OCI-LY1 (cell line): Measurements from ENCODE around the gene TTLL10.

Experiments
- H2AFZ ChIP-seq: fragments of 200-600 bp; sonication (generic), shearing (Covaris generic); 2 replicates; pipeline ENCODE4 v1.6.0; 2014; ENCODE audit warnings: antibody characterized with exemption, mild to moderate bottlenecking, low read length
- H3F3A ChIP-seq: fragments of 200-600 bp; sonication (generic), shearing (Covaris generic); 2 replicates; pipeline ENCODE4 v1.6.0; 2014; ENCODE audit warnings: mild to moderate bottlenecking, antibody characterized with exemption, low read length, moderate library complexity; ENCODE audit not compliant: insufficient read depth
- H3K27ac ChIP-seq: fragments of 200-600 bp; sonication (generic); 2 replicates; pipeline ENCODE4 v1.5.1; 2014; ENCODE audit warnings: low read length, mixed run types, mild to moderate bottlenecking, low read depth; ENCODE audit not compliant: poor library complexity, severe bottlenecking
- H3K27me3 ChIP-seq: fragments of 200-600 bp; sonication (generic); 2 replicates; pipeline ENCODE4 v1.6.0; 2014; ENCODE audit warnings: antibody characterized with exemption, mild to moderate bottlenecking, low read length, moderate library complexity; ENCODE audit not compliant: insufficient read depth
- H3K36me3 ChIP-seq: fragments of 200-600 bp; sonication (generic); 2 replicates; pipeline ENCODE4 v1.6.1; 2014; ENCODE audit warnings: mild to moderate bottlenecking, antibody characterized with exemption, low read length, moderate library complexity, mixed read lengths; ENCODE audit not compliant: insufficient read depth
- H3K4me1 ChIP-seq: fragments of 200-600 bp; sonication (generic); 2 replicates; pipeline ENCODE4 v1.5.1; 2014; ENCODE audit warnings: mild to moderate bottlenecking, low read length, moderate library complexity; ENCODE audit not compliant: insufficient read depth, severe bottlenecking
- H3K4me2 ChIP-seq: fragments of 200-600 bp; sonication (generic), shearing (Covaris generic); 2 replicates; pipeline ENCODE4 v1.6.1; 2014; ENCODE audit warnings: low read length
- H3K4me3 ChIP-seq: fragments of 200-600 bp; sonication (generic); 2 replicates; pipeline ENCODE4 v1.5.1; 2014; ENCODE audit warnings: low read length, low read depth, mild to moderate bottlenecking, mixed read lengths; ENCODE audit not compliant: poor library complexity, severe bottlenecking
- H3K79me2 ChIP-seq: fragments of 200-600 bp; shearing (Covaris generic); 2 replicates; pipeline ENCODE4 v1.6.1; 2016; ENCODE audit warnings: mixed run types, low read length, mixed read lengths; ENCODE audit not compliant: insufficient read depth
- H3K9ac ChIP-seq: fragments of 200-600 bp; sonication (generic), shearing (Covaris generic); 2 replicates; pipeline ENCODE4 v1.6.1; 2014; ENCODE audit warnings: mild to moderate bottlenecking, low read length, mixed read lengths
- H3K9me2 ChIP-seq: fragments of 200-600 bp; sonication (generic), shearing (Covaris generic); 2 replicates; pipeline ENCODE4 v1.6.1; 2014; ENCODE audit warnings: low read depth, mild to moderate bottlenecking, low read length, mixed read lengths
- H3K9me3 ChIP-seq: fragments of 200-600 bp; shearing (Covaris generic); 2 replicates; pipeline ENCODE4 v1.6.1; 2014; ENCODE audit warnings: low read length, mixed read lengths
- H4K20me1 ChIP-seq: fragments of 200-600 bp; sonication (generic), shearing (Covaris generic); 2 replicates; pipeline ENCODE4 v1.6.0; 2016; ENCODE audit warnings: mild to moderate bottlenecking, low read length; ENCODE audit not compliant: insufficient read depth
- CTCF ChIP-seq: fragments of 200-600 bp; sonication (generic), shearing (Covaris generic); IDR thresholded peaks from 2 replicates; pipeline ENCODE4 v1.5.1; 2017; ENCODE audit warnings: mild to moderate bottlenecking, antibody characterized with exemption, low read length, moderate library complexity, mixed read lengths
- EZH2 ChIP-seq: fragments of 200-600 bp; sonication (generic), shearing (Covaris generic); IDR thresholded peaks from 2 replicates; pipeline ENCODE4 v1.8.0; 2017; ENCODE audit warnings: borderline replicate concordance, mixed run types, mild to moderate bottlenecking, antibody characterized with exemption, low read length, moderate library complexity, mixed read lengths

TTLL10 gene

GRCh38 chr1:1230656-1231399 lies 57.1 kb downstream of the TTLL10 start:
- Histone ChIP-seq H3K4me2 (peak overlapping the region; percentile 78), H3F3A (no peaks in the 10 kb centered on the region), H3K9me2 (no peaks in the 10 kb centered on the region), H2AFZ (no peak overlapping the region), H3K4me3 (peak overlapping the region; percentile 94), H3K4me1 (peaks cover 40% of the 10 kb centered on the region), H4K20me1 (no peaks in the 10 kb centered on the region), H3K9ac (peak overlapping the region; percentile 89), H3K9me3 (no peaks in the 10 kb centered on the region), H3K27ac (peak overlapping the region; percentile 51), H3K36me3 (peaks cover 50% of the 10 kb centered on the region), H3K27me3 (0 out of 2 replicates have a peak, but pooled peaks cover 4% of the 10 kb centered on the region), H3K79me2 (peaks cover 19% of the 10 kb centered on the region)
- TF ChIP-seq EZH2, result no peak
- TF ChIP-seq CTCF, result 0 out of 2 replicates have a peak, but pooled peaks have one; percentile 13

GRCh38 chr1:1231400-1232207 lies 57.9 kb downstream of the TTLL10 start, which contains the start of gene SDF4:
SDF4 (minus strand) TSS chr1:1232001; CDS start chr1:1228772, 3,229 bp downstream.
- Histone ChIP-seq H3K27ac (peak within 1 kb of the TSS; percentile 51), H3K9me3 (no peaks in the 10 kb centered on the region), H3F3A (no peaks in the 10 kb centered on the region), H3K36me3 (peaks cover 42% of the 10 kb centered on the region), H3K4me1 (peaks cover 40% of the 10 kb centered on the region), H3K4me3 (peak within 1 kb of the TSS; percentile 94), H3K27me3 (0 out of 2 replicates have a peak, but pooled peaks cover 4% of the 10 kb centered on the region), H3K9me2 (no peaks in the 10 kb centered on the region), H2AFZ (no peak within 1 kb of the TSS), H3K4me2 (peak within 1 kb of the TSS; percentile 78), H3K79me2 (peaks cover 19% of the 10 kb centered on the region), H4K20me1 (no peaks in the 10 kb centered on the region), H3K9ac (peak within 1 kb of the TSS; percentile 89)
- TF ChIP-seq EZH2 (no peak), CTCF (no peak)

- Histone ChIP-seq H3K4me3 (peak within 1 kb of the TSS; percentile 94), H3K27ac (peak within 1 kb of the TSS; percentile 51), H2AFZ (no peak within 1 kb of the TSS), H3K4me1 (peaks cover 40% of the 10 kb centered on the region), H3K27me3 (0 out of 2 replicates have a peak, but pooled peaks cover 4% of the 10 kb centered on the region), H3F3A (no peaks in the 10 kb centered on the region), H3K9me3 (no peaks in the 10 kb centered on the region), H3K4me2 (peak within 1 kb of the TSS; percentile 78), H3K9ac (peak within 1 kb of the TSS; percentile 89), H3K36me3 (peaks cover 38% of the 10 kb centered on the region), H3K79me2 (peaks cover 19% of the 10 kb centered on the region), H4K20me1 (no peaks in the 10 kb centered on the region), H3K9me2 (no peaks in the 10 kb centered on the region)
- TF ChIP-seq CTCF, result no peak
- no peak for TF ChIP-seq EZH2
Measured at GRCh38 chr1:1232208-1232795, 58.6 kb downstream of the TTLL10 start, which contains the start of gene B3GALT6. B3GALT6 (plus strand) TSS chr1:1232237; CDS start chr1:1232279, 42 bp downstream.
